HG03460 (cell line): ENCODE measurements around the gene NAT8.
"Not testable (repeated sequence)": the region's sequence is repeated elsewhere in the genome, so short reads cannot be mapped to it uniquely, and the experiment has no call there.

Experiments used
- ATAC-seq: cut with Tn5 transposase; IDR thresholded peaks from one replicate; pipeline ENCODE4 v1.9.1; 2021; ENCODE audit not compliant: unreplicated experiment

NAT8 gene

DNA sequence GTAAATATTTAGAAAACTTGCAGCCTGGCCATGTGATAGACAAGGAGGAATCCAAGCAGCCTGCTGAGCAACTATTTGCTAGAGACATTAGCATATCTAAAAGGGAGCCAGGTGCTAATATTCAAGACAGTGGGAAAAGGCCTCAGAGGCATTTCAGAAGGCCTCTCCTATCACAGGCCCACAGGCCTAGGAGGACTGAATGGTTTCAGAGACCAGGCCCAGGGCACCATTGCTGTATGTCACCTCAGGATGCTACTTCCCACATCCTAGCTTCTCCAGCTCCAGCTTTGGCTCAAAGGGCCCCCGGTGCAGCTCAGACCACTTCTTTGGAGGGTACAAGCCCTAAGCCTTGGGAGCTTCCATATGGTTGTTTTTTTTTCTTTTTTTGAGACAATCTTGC is 3.8 kb downstream of the NAT8 start:
- ATAC-seq: no peak

GRCh38 chr2:73636977-73637376 is 5.2 kb downstream of the NAT8 start:
- ATAC-seq: not testable (repeated sequence)

DNA sequence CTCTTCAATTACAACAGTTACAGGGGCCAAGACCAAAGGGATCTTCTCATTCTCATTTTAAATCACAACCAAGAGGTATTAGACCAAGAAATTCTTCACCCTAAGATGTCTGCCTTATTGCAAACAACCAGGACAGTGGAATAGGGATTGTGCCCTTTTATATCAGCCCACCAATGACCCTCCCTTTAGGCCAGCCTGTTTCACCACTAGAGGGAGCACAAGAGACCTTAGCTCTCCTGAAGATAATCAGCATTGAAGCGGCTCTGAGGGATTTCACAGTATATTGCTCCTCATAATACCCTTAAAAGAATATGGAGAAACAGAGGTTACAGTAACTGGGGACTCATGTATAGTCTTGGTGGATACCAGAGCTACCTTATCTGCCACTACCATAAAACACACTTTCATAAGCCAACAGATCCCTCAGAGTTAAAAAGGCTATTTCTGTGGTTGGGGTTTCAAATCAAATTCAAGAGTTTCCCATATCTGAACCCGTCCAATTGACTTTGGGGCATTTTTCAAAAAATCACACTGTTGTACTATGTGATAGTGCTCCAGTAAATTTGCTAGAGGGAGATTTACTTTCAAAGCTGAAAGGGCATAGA is 11.5 kb downstream of the NAT8 start:
- not testable (repeated sequence) for ATAC-seq

GRCh38 chr2:73628493-73628892 is 13.7 kb downstream of the NAT8 start:
- ATAC-seq: not testable (repeated sequence)

GRCh38 chr2:73626237-73626636 is 16.0 kb downstream of the NAT8 start:
- not testable (repeated sequence) for ATAC-seq

DNA sequence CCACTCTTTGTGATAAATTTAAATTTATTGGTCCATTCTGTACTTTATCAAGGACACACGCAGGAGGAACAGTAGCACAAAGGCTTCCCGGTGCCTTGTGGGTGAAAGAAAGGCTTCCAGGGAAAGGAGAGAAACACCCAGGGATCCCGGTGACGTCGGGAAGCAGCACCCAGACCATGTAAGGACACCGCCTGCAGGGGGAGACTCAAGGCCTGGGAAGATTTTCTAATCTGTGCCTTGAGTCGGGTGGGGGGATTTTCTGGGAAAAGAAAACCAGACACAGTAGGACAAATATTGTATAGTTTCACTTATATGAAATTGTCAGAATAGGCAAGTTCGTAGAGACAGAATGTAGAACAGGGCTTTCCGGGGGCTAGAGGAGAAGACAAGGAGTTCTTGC is 17.6 kb downstream of the NAT8 start:
- not testable (repeated sequence) for ATAC-seq

- not testable (repeated sequence) for ATAC-seq
Observed at GRCh38 chr2:73624036-73624435, 18.2 kb downstream of the NAT8 start.

DNA sequence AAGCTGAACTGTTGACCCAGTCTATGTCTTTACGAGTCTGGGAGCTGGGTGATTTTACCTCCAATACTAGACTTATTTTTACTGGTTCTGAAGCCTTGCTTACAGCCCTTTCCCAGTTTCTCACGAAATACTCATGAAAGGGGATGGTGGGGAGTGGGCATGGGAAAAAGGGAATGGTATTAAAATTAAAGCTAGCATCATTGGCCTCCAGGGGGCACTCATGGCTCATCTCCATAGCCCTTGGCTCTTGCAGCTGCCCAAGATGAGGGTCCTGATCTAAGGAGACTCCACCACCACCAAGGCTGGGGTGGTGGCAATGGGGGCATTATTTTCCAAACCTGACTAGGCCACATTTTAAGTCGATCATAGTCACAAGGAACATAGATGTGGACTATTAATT is 22.3 kb downstream of the NAT8 start:
- ATAC-seq: not testable (repeated sequence)

DNA sequence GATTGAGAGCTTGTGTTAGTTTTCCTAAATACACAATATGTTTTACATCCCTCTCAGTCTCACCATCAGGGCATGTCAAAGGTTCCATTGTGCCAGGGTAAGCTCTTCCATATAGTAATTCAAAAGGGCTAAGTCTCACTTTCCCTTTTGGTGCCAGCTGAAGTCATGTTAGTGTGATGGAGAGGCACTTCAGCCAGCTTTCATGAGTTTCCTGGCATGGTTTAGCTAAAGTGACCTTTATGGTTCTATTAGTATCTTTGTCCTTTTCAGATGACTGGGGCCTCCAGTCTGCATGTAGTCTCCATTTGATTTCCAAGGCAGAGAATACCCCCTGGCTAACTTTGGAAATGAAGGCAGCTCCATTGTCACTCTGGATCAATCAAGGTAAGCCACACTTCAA is 27.2 kb downstream of the NAT8 start:
- no peak for ATAC-seq

- no peak for ATAC-seq
Observed at GRCh38 chr2:73614105-73614504, 28.1 kb downstream of the NAT8 start.

DNA sequence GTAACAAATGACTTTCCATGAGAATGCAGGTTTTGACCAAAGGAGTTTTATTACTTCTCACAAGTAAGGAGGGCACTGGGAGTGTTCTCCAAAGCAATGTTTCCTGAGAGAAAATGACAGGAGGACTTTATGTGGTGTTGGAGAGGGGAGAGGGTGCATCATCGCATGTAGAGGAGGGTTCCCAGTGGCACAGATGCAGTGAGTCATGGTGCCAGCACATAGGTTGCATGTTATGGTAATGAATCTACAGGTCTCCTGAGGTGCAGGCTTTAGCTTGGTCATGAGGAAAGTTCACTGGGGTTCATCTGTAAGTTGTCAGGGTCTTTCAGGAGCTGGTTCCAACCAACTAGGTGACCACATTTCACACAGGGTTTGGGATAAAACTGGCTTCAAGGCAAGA is 30.4 kb downstream of the NAT8 start:
- ATAC-seq: no peak

DNA sequence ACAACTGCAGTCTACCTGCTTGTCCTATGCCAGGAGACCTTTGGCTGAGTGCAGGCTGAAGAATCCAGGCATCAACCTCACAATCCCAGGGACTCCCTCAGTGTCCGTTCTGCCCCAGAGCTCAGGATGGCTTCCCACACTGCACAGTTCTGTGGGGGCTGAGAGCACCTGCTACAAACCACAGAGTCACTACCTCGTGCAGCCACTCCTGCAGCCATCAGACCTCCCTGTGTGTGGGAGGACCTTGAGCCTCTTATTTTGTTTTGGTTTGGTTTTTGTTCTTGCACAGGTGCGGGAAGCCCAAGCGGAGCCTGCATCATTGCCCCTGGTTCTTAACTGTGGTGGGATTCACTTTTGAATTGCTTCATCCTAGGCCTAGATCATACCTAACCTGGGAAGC is 31.0 kb downstream of the NAT8 start:
- ATAC-seq: no peak

DNA sequence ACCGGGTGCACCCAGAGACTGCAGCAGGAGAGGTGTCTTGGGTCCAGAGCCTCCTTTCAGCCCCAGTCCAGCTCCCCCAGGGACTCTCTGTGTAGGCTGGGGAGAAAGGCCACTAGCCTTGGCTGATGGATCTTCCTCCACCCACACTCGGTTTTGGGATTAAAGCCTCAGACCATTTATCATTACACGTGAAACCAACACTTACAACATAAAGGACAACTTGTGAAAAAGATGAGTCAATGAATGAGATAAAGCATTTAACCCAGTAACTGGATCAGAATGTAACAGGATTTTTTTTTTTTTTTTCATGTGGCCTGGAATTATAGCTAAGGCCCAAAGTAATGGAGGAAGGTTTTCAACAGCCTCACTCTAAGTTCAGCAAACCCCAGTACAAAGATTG is 32.1 kb downstream of the NAT8 start:
- ATAC-seq: no peak

DNA sequence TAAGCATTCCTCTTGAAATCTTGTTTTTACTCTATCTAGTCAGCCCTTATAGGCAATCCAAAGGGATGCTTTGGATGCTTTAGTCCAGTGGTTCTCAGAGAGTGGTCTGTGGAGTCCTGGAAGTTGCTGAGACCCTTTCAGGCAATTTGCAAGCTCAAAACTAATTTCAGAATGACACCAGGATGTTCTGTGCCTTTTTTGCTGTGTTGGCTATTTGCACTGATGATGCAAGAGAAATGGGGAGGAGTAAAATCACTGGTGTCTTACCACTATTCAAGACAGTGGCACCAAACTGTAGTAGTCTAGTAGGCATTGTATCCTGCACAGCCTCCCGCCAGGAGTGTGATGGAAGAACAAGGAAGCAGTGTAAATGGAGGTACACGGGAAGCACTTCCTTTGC is 37.6 kb downstream of the NAT8 start:
- not testable (repeated sequence) for ATAC-seq

- peak; percentile 56 for ATAC-seq
Observed at GRCh38 chr2:73603099-73603588, 39.1 kb downstream of the NAT8 start.

DNA sequence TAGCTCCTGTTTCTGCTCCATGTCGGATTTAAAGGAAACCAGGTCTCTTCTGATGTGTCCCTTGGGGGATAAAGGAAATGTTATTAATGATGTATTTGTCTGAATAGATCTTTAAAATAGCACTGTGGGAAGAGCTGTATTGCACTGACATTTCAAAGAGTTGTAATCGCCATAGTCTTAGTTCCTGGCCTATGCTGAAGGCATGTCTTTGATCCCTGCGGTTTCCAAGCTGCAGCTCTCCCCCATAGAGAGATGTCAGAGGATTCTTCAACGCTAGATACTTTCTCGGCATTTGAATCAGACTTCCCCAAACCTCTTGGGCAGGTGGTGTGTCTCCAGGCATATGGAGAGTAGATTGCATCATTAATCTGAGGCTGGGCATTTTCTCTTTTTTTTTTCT is 40.4 kb downstream of the NAT8 start:
- no peak for ATAC-seq

DNA sequence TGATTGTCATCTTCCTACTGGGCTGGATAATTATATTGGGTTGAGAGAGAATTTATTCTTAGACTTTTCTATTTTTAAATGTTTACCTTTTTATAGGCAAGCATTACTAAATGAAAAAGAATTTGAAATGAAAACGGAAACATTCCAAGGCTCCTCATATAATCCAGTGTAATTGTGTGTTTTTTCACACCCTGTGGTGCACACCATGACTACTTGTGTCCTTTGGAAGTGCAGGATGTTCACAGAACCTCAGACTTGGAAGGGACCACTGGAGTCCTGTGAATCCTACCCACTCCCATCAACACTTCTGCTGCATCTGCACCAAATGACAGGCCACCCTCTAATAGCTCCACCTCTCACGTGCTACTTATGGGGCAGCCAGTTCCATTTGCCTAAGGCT is 48.0 kb downstream of the NAT8 start:
- ATAC-seq: no peak

DNA sequence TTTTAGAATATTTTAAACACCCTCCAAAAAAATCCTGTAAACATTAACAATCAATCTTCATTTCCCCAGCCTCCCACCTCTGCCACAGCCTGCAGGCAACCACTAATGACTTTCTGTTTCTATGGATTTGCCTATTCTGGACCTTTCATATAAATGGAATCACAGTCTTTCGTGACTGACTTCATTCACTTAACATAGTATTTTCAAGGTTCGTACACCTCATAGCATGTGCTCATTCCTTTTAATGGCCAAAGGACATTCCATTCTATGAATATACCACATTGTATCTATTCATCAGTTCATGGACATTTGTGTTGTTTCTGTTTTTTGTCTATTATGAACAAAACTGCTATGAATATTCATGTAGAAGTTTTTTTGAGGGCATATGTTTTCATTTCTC is 48.5 kb downstream of the NAT8 start:
- ATAC-seq: no peak
